Measurements from ENCODE around the gene CALY.

The CALY gene

GRCh38 chr10:133366130-133366478 is 29.4 kb upstream of the CALY start:
- Histone ChIP-seq H2BK120ac (ENCODE audit: low read depth, low read length) (no peak overlapping the region), H2AK5ac (ENCODE audit: low read length, severe bottlenecking) (no peak overlapping the region), H3K14ac (ENCODE audit: low read length in 2 of 2) (no peak overlapping the region), H3K36me3 (ENCODE audit: control insufficient read depth in 1 of 2, insufficient read depth in 2 of 2, low read depth in 1 of 2, low read length in 2 of 2) (peaks cover 79 to 80% of the 10 kb centered on the region in 2 experiments), H2BK5ac (ENCODE audit: low read depth, low read length, poor library complexity, severe bottlenecking) (no peak overlapping the region), H4K91ac (ENCODE audit: low read length) (no peak overlapping the region), H2AFZ (ENCODE audit: low read depth, low read length) (no peak overlapping the region), H2BK12ac (ENCODE audit: low read length in 2 of 2) (no peak overlapping the region), H3K79me1 (replicated peaks; ENCODE audit: low read length, poor library complexity, severe bottlenecking) (peaks cover 30% of the 10 kb centered on the region), H3K23ac (ENCODE audit: low read length in 2 of 2) (no peak overlapping the region), H2BK15ac (ENCODE audit: low read depth, poor library complexity, severe bottlenecking) (no peak overlapping the region), H4K8ac (ENCODE audit: low read length) (no peak overlapping the region), H3K4me3 (ENCODE audit: insufficient read depth in 1 of 2, low read depth in 1 of 2, low read length in 2 of 2) (no peak overlapping the region), H3K9me3 (ENCODE audit: control insufficient read depth, low read length) (no peaks in the 10 kb centered on the region), H3K27ac (ENCODE audit: low read length, poor library complexity, severe bottlenecking) (no peak overlapping the region), H3K27me3 (ENCODE audit: control insufficient read depth in 1 of 2, insufficient read depth in 1 of 2, low read length in 2 of 2) (no peaks in the 10 kb centered on the region), H3K4me1 (ENCODE audit: control insufficient read depth, insufficient read depth, low read depth, low read length) (no peaks in the 10 kb centered on the region), H3K4me2 (ENCODE audit: low read length, poor library complexity, severe bottlenecking) (no peak overlapping the region), H3K9ac (ENCODE audit: low read length) (no peak overlapping the region), H3K4ac (ENCODE audit: low read depth in 1 of 2, low read length in 2 of 2) (no peak overlapping the region), H3K18ac (ENCODE audit: low read depth in 1 of 2, low read length in 2 of 2) (no peak overlapping the region)
- 91% methylated on average over 17 of the region's 17 CpGs for WGBS
- no peak for DNase-seq

- no peak overlapping the region for H2BK15ac ChIP-seq (ENCODE audit: low read depth, poor library complexity, severe bottlenecking)
- H3K23ac ChIP-seq (ENCODE audit: low read length in 2 of 2) = no peak overlapping the region
- no peaks in the 10 kb centered on the region for H3K4me1 ChIP-seq (ENCODE audit: control insufficient read depth, insufficient read depth, low read depth, low read length)
- H3K27ac ChIP-seq (ENCODE audit: low read length, poor library complexity, severe bottlenecking) = no peak overlapping the region
- no peak overlapping the region for H2BK5ac ChIP-seq (ENCODE audit: low read depth, low read length, poor library complexity, severe bottlenecking)
- H3K4me3 ChIP-seq (ENCODE audit: insufficient read depth in 1 of 2, low read depth in 1 of 2, low read length in 2 of 2) = no peak overlapping the region
- H3K27me3 ChIP-seq (ENCODE audit: control insufficient read depth in 1 of 2, insufficient read depth in 1 of 2, low read length in 2 of 2) = no peaks in the 10 kb centered on the region
- no peak for DNase-seq
- no peak overlapping the region for H2AK5ac ChIP-seq (ENCODE audit: low read length, severe bottlenecking)
- peaks cover 29% of the 10 kb centered on the region for H3K79me1 ChIP-seq (replicated peaks; ENCODE audit: low read length, poor library complexity, severe bottlenecking)
- no peaks in the 10 kb centered on the region for H3K9me3 ChIP-seq (ENCODE audit: control insufficient read depth, low read length)
- no peak overlapping the region for H3K18ac ChIP-seq (ENCODE audit: low read depth in 1 of 2, low read length in 2 of 2)
- H3K14ac ChIP-seq (ENCODE audit: low read length in 2 of 2) = no peak overlapping the region
- no peak overlapping the region for H2BK12ac ChIP-seq (ENCODE audit: low read length in 2 of 2)
- no peak overlapping the region for H4K91ac ChIP-seq (ENCODE audit: low read length)
- H3K36me3 ChIP-seq (ENCODE audit: control insufficient read depth in 1 of 2, insufficient read depth in 2 of 2, low read depth in 1 of 2, low read length in 2 of 2) = peaks cover 76 to 78% of the 10 kb centered on the region in 2 experiments
- H3K9ac ChIP-seq (ENCODE audit: low read length) = no peak overlapping the region
- H3K4ac ChIP-seq (ENCODE audit: low read depth in 1 of 2, low read length in 2 of 2) = no peak overlapping the region
- no peak overlapping the region for H2AFZ ChIP-seq (ENCODE audit: low read depth, low read length)
- WGBS = 93% methylated on average over 13 of the region's 13 CpGs
- H4K8ac ChIP-seq (ENCODE audit: low read length) = no peak overlapping the region
- H3K4me2 ChIP-seq (ENCODE audit: low read length, poor library complexity, severe bottlenecking) = no peak overlapping the region
- no peak overlapping the region for H2BK120ac ChIP-seq (ENCODE audit: low read depth, low read length)
These were observed 28.9 kb upstream of the CALY start for GRCh38 chr10:133365461-133366129.

DNA sequence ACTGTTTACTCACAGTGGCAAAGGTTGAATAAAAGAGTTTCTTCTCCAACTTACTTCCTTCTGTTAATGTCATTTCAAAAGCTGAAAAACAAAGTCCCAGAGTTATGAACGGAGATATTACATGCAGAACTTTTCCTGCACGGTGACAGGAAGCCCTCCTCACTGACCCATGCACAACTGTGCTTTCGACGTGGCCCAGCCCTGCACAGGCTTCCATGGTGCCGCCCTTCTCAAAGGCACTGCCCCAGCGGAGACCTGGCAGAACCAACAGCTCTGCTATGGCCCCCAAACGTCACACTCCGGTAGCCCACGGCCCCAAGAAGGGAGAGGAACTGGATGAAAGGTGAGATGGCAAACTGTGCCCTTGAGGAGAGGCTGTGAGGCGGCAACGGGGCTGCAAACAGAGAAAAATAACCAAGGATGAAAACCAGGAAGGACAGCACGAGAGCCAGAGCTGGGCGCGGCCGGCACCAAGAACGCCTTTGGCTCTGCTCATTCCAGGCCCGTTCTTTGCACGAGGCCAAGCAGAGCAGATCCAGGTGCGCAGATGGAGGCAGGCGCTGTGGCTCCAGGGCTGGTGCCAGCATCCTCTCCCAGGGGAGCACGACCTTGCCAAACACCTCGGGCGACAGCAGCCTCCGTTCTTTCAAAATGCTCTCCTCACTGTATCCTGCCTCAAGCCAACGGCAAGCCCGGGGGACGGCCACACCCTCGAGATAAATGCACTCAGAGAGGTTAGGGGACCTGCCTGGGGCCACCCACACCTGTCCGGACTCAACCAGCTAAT is 28.1 kb upstream of the CALY start:
- Histone ChIP-seq H2BK5ac (ENCODE audit: low read depth, low read length, poor library complexity, severe bottlenecking) (no peak overlapping the region), H3K23ac (ENCODE audit: low read length in 2 of 2) (no peak overlapping the region), H3K36me3 (ENCODE audit: control insufficient read depth in 1 of 2, insufficient read depth in 2 of 2, low read depth in 1 of 2, low read length in 2 of 2) (peaks cover 68 to 71% of the 10 kb centered on the region in 2 experiments), H3K9me3 (ENCODE audit: control insufficient read depth, low read length) (no peaks in the 10 kb centered on the region), H3K27me3 (ENCODE audit: control insufficient read depth in 1 of 2, insufficient read depth in 1 of 2, low read length in 2 of 2) (no peaks in the 10 kb centered on the region), H3K27ac (ENCODE audit: low read length, poor library complexity, severe bottlenecking) (no peak overlapping the region), H4K91ac (ENCODE audit: low read length) (no peak overlapping the region), H3K14ac (ENCODE audit: low read length in 2 of 2) (no peak overlapping the region), H3K4ac (ENCODE audit: low read depth in 1 of 2, low read length in 2 of 2) (no peak overlapping the region), H3K79me1 (replicated peaks; ENCODE audit: low read length, poor library complexity, severe bottlenecking) (peaks cover 22% of the 10 kb centered on the region), H4K8ac (ENCODE audit: low read length) (no peak overlapping the region), H3K4me1 (ENCODE audit: control insufficient read depth, insufficient read depth, low read depth, low read length) (no peaks in the 10 kb centered on the region), H3K4me2 (ENCODE audit: low read length, poor library complexity, severe bottlenecking) (no peak overlapping the region), H2BK15ac (ENCODE audit: low read depth, poor library complexity, severe bottlenecking) (no peak overlapping the region), H3K9ac (ENCODE audit: low read length) (no peak overlapping the region), H2BK120ac (ENCODE audit: low read depth, low read length) (no peak overlapping the region), H3K18ac (ENCODE audit: low read depth in 1 of 2, low read length in 2 of 2) (no peak overlapping the region), H2BK12ac (ENCODE audit: low read length in 2 of 2) (no peak overlapping the region), H2AFZ (ENCODE audit: low read depth, low read length) (no peak overlapping the region), H2AK5ac (ENCODE audit: low read length, severe bottlenecking) (no peak overlapping the region), H3K4me3 (ENCODE audit: insufficient read depth in 1 of 2, low read depth in 1 of 2, low read length in 2 of 2) (no peak overlapping the region)
- no peak for DNase-seq
- 97% methylated on average over 29 of the region's 29 CpGs for WGBS

DNA sequence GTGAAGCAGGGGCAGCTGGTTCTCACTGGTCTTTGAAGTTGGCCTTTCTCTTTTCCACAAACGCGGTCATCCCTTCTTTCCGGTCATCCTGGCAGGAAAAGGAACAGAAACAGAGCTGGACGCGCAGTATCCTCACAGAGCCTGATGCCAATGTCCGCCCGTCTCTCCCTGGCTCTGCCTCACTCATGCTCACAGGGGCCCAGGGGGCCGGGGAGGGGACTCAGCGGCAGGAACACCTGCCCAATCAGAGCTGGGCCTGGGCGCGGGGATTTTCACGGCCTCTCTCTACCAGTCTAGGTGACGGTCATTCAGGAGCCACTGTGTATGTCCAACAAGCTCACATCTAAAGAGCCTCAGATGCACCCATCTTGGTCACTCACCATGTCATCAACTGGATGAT is 26.1 kb upstream of the CALY start:
- H3K79me1 ChIP-seq (replicated peaks; ENCODE audit: low read length, poor library complexity, severe bottlenecking) = peaks cover 10% of the 10 kb centered on the region
- 98% methylated on average over 13 of the region's 13 CpGs for WGBS
- no peak overlapping the region for H2BK12ac ChIP-seq (ENCODE audit: low read length in 2 of 2)

More for the DNA sequence above, 26.1 kb upstream of the CALY start:
- Histone ChIP-seq H4K8ac (ENCODE audit: low read length) (no peak overlapping the region), H3K4me2 (ENCODE audit: low read length, poor library complexity, severe bottlenecking) (no peak overlapping the region), H2BK15ac (ENCODE audit: low read depth, poor library complexity, severe bottlenecking) (no peak overlapping the region), H2AFZ (ENCODE audit: low read depth, low read length) (no peak overlapping the region), H3K36me3 (ENCODE audit: control insufficient read depth in 1 of 2, insufficient read depth in 2 of 2, low read depth in 1 of 2, low read length in 2 of 2) (peaks cover 49 to 52% of the 10 kb centered on the region in 2 experiments), H3K9me3 (ENCODE audit: control insufficient read depth, low read length) (no peaks in the 10 kb centered on the region), H3K27me3 (ENCODE audit: control insufficient read depth in 1 of 2, insufficient read depth in 1 of 2, low read length in 2 of 2) (no peaks in the 10 kb centered on the region), H2AK5ac (ENCODE audit: low read length, severe bottlenecking) (no peak overlapping the region), H3K4me3 (ENCODE audit: insufficient read depth in 1 of 2, low read depth in 1 of 2, low read length in 2 of 2) (no peak overlapping the region), H3K4ac (ENCODE audit: low read depth in 1 of 2, low read length in 2 of 2) (no peak overlapping the region), H4K91ac (ENCODE audit: low read length) (no peak overlapping the region), H3K14ac (ENCODE audit: low read length in 2 of 2) (no peak overlapping the region), H3K18ac (ENCODE audit: low read depth in 1 of 2, low read length in 2 of 2) (no peak overlapping the region), H3K27ac (ENCODE audit: low read length, poor library complexity, severe bottlenecking) (no peak overlapping the region), H2BK5ac (ENCODE audit: low read depth, low read length, poor library complexity, severe bottlenecking) (no peak overlapping the region), H3K23ac (ENCODE audit: low read length in 2 of 2) (no peak overlapping the region), H3K9ac (ENCODE audit: low read length) (no peak overlapping the region), H3K4me1 (ENCODE audit: control insufficient read depth, insufficient read depth, low read depth, low read length) (peaks cover 2% of the 10 kb centered on the region), H2BK120ac (ENCODE audit: low read depth, low read length) (no peak overlapping the region)
- no peak for DNase-seq
